HG02623 (cell line): ENCODE data around the gene THOP1.
"Not testable (repeated sequence)": the region's sequence is repeated elsewhere in the genome, so short reads cannot be mapped to it uniquely, and the experiment has no call there.

Experiments used
- ATAC-seq: cut with Tn5 transposase; IDR thresholded peaks from one replicate; pipeline ENCODE4 v1.9.1; 2021; ENCODE audit warnings: moderate library complexity; ENCODE audit not compliant: unreplicated experiment

THOP1 gene

GRCh38 chr19:2780284-2780683 lies 5.0 kb upstream of the THOP1 start:
- ATAC-seq = no peak

GRCh38 chr19:2782329-2782935 lies 2.9 kb upstream of the THOP1 start:
- ATAC-seq = no peak

- peak; percentile 51 for ATAC-seq
Observed at GRCh38 chr19:2782936-2783780, 2.1 kb upstream of the THOP1 start, which contains the start of gene SGTA. Gene SGTA, minus strand, starts transcription at chr19:2783273. Its CDS starts 14,205 bp downstream, at chr19:2769068.

GRCh38 chr19:2783781-2784145 lies 1.5 kb upstream of the THOP1 start:
- no peak for ATAC-seq

- no peak for ATAC-seq
Observed at GRCh38 chr19:2787115-2787514, 1.8 kb downstream of the THOP1 start.

- ATAC-seq = no peak
Observed at GRCh38 chr19:2788237-2788636, 2.9 kb downstream of the THOP1 start.

GRCh38 chr19:2790194-2790556 lies 4.9 kb downstream of the THOP1 start:
- no peak for ATAC-seq

- ATAC-seq = no peak
Observed at GRCh38 chr19:2790557-2791271, 5.4 kb downstream of the THOP1 start.

GRCh38 chr19:2791440-2791839 lies 6.1 kb downstream of the THOP1 start:
- ATAC-seq = no peak

GRCh38 chr19:2791876-2792275 lies 6.6 kb downstream of the THOP1 start:
- no peak for ATAC-seq

- ATAC-seq = not testable (repeated sequence)
Observed at GRCh38 chr19:2792666-2793065, 7.4 kb downstream of the THOP1 start.

GRCh38 chr19:2793126-2793525 lies 7.8 kb downstream of the THOP1 start:
- no peak for ATAC-seq

GRCh38 chr19:2793577-2793976 lies 8.3 kb downstream of the THOP1 start:
- ATAC-seq = no peak

- ATAC-seq = no peak
Observed at GRCh38 chr19:2795827-2796658, 10.7 kb downstream of the THOP1 start.

- ATAC-seq = no peak
Observed at GRCh38 chr19:2796659-2797266, 11.5 kb downstream of the THOP1 start.

- ATAC-seq = no peak
Observed at GRCh38 chr19:2797280-2797679, 12.0 kb downstream of the THOP1 start.

- no peak for ATAC-seq
Observed at GRCh38 chr19:2798158-2798685, 12.9 kb downstream of the THOP1 start.

GRCh38 chr19:2798733-2799132 lies 13.4 kb downstream of the THOP1 start:
- no peak for ATAC-seq

- ATAC-seq = no peak
Observed at GRCh38 chr19:2799273-2800020, 14.1 kb downstream of the THOP1 start.

GRCh38 chr19:2800506-2800905 lies 15.2 kb downstream of the THOP1 start:
- ATAC-seq = no peak
